Measurements from ENCODE around the gene USP11.

Gene USP11

DNA sequence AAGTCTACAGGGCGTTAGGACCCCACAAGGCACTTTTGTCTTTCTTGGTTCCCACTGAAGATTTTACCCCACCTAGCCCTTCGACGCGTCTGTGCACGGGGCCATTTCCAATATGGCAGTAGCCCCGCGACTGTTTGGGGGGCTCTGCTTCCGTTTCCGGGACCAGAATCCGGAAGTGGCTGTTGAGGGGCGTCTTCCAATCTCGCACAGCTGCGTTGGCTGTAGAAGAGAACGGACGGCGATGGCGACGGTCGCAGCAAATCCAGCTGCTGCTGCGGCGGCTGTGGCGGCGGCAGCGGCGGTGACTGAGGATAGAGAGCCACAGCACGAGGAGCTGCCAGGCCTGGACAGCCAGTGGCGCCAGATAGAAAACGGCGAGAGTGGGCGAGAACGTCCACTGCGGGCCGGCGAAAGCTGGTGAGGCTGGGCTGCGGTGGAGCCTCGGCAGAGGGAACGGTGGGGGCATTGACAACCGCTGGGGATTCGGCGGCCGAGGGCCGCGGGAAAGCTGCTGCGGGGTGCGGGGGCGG lies at the start of gene USP11:
TSS of gene USP11 (plus strand) at position 207 of the 530 bp plus-strand sequence. CDS start at position 242, 35 bp downstream.
- peak in 1 of 3 experiments; percentile 10 for DNase-seq (ENCODE audit: low read depth in 3 of 3)

DNA sequence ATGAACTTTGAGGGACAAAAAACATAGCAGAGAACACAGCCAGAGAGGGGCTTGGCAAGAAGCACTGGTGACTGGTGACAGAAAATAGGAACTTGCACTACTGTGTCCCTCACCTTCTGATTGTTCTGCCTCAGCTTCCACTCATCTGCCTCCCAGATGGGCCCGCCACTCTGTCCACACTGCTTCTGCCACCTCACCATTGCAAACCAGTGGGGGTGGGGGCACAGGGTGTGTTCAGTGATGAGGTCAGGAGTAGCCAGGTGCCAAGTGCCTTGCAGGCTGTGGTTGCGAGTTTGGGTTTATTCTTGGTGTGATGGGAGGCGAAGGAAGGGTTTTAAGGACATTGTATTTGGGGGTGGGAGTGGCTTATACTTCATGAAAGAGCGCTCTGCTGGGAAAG lies 48.3 kb upstream of the USP11 start:
- DNase-seq (ENCODE audit: low read depth in 3 of 3): no peak

DNA sequence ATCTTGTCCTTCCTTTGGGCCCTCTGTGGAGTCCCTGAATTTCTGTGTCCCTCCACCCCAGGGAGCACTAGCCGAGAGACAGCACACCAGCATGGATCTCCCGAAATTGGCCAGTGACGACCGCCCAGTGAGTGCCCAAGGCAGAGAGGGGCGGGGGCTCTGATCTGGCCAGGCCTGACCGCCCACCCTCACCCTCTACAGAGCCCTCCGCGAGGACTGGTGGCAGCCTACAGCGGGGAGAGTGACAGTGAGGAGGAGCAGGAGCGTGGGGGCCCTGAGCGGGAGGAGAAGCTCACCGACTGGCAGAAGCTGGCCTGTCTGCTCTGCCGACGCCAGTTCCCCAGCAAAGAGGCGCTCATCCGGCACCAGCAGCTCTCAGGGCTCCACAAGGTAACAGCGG lies 47.6 kb upstream of the USP11 start:
- no peak for DNase-seq (ENCODE audit: low read depth in 3 of 3)

DNA sequence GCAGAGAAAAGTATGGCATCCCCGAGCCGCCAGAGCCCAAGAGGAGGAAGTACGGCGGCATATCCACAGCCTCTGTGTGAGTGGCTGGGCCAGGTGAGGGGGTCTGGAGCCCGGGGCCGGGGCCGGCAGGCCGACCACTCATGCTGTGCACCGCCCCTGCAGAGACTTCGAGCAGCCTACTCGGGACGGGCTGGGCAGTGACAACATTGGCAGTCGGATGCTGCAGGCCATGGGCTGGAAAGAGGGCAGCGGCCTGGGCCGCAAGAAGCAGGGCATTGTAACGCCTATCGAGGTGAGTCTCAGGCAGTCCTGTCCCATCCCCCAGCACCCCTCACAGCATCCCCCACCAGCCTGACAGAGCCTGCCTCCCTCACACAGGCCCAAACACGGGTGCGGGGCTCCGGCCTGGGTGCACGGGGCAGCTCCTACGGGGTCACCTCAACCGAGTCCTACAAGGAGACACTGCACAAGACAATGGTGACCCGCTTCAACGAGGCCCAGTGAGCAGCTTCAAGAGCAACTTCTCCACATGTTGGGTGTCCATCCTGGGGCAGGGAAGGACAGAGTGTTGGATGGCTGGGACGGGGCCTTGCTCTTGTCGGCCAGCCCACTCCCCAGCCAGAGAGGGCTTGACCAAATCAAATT lies 46.6 kb upstream of the USP11 start:
- no peak for DNase-seq (ENCODE audit: low read depth in 3 of 3)

DNA sequence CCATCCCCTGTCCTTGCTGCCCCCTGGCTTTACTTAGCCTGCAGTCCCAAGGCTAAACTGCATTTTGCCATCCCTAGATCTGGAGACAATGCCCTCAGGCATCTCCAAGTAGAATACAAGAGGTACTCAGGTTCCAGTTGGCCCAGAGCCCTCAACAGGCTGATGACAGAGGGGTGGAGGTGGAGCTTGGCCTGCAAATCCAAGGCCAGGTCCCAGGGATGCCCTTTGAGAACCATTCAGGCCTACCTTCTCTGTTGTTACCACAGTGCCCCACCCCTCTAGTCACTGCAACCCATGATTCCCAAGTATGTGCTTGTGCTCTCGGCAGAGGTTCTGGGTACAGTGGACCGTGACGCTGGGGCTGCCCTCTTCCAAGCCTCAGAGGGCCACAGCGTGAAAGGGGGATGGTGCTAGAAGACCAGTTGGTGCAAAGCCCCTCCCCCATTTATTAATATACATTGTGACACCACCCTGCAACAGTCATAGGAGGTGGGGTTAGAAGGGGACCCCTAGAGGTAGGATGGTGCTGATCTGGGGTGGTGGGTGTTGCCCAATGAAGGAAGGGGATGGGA lies 45.6 kb upstream of the USP11 start:
- no peak for DNase-seq (ENCODE audit: low read depth in 3 of 3)

DNA sequence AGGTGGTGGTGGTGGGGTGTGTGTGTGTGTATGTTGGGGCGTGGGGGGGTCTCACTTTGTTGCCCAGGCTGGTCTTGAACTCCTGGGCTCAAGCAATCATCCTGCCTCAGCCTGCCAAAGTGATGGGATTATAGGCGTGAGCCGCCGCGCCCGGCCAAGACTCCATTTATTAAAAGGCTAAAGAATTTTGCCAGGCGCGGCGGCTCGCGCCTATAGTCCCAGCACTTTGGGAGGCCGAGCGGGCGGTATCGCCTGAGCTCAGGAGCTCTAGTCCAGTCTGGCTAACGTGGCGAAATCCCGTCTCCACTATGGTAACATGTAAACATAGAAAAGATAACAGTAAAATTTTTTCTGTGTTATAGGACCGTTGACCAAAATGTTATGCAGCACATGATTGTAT lies 42.9 kb upstream of the USP11 start:
- DNase-seq (ENCODE audit: low read depth in 3 of 3): no peak

DNA sequence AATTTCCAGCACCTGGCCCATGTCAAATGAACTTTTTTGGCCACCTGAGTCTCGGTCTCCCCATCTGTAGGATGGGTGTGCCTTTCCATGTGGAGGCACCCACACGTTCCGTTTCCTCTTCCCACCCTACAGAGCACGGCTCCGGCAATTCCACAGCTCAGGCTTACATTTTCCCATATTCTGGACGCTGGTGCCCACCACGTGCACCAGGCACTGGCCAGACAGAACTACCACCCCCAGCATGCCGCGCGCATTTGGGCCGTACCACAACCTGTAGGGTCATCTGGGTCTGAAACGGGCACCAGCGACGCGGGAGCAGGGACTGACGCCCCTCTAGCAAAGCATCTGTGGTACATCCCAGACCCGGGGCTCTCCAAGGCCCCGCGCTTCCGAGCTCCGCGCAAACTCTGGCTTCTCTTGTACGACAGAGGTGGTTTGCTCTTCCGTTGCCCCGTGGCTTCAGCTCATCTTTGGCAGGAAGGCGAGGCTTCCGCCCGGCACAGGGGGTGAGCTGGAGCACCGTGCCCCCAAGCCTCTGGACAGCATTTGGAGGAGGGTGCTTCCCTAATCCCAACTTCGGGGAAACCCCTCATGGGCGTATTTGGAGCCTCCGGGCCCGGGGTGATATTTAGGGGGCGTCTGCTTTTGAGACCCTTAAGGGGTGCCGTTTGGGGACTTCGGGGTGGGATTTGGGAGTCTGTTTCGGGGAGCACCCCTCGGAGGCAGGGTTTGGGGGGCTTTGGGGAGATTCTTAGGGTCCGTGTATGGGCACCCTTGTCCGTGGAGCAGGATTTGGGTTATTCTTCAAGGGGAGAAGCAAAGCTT lies 42.2 kb upstream of the USP11 start:
- DNase-seq (ENCODE audit: low read depth in 3 of 3): peak; percentile 65 to 82 (median 67)

DNA sequence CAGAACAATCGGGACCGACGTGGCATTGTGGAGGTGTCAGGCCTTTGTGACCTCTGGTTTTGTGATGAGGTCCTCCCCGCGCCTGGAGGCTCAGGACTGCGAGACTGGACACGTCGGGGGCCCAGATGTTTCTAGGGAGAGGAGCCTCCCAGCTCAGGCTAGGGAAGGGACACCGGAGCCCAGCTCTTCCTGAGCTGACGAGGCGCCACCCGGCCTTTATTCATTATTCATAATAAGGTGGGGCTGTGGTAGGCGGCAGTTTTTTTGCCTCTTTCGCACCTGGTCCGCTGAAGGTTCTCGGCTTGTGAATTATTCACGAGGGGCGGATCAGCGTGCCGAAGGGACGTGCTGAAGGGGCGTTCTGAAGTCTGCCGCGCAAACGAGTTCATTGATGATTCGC lies 41.5 kb upstream of the USP11 start:
- peak; percentile 2 to 43 (median 21) for DNase-seq (ENCODE audit: low read depth in 3 of 3)

DNA sequence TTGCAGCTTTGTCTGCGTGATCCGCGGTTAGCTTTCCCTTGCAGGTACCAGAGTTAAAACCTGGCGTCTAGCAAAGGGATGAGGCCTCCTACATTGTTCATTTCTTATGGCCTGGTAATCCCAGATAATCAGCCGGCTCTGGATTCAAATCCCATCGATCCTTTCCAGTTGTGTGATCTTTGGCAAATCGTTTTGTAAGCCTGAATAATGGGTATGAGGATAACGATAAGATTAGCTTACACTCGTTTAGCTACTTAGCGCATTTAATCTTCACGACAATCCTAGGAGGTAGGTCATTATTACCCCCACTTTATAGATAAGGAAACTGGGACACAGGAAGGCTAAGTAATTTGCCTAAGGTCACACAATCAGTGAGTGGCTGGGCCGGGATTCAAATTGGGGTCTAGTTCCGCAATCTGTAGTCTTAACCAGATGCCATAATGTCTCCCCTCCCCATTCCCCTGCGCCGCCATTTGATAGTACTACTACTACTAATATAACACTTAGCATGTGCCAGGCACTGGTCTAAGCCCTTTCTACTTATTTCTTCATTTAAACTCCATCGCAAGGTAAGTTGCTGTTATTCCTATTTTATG lies 40.9 kb upstream of the USP11 start:
- DNase-seq (ENCODE audit: low read depth in 3 of 3): no peak

DNA sequence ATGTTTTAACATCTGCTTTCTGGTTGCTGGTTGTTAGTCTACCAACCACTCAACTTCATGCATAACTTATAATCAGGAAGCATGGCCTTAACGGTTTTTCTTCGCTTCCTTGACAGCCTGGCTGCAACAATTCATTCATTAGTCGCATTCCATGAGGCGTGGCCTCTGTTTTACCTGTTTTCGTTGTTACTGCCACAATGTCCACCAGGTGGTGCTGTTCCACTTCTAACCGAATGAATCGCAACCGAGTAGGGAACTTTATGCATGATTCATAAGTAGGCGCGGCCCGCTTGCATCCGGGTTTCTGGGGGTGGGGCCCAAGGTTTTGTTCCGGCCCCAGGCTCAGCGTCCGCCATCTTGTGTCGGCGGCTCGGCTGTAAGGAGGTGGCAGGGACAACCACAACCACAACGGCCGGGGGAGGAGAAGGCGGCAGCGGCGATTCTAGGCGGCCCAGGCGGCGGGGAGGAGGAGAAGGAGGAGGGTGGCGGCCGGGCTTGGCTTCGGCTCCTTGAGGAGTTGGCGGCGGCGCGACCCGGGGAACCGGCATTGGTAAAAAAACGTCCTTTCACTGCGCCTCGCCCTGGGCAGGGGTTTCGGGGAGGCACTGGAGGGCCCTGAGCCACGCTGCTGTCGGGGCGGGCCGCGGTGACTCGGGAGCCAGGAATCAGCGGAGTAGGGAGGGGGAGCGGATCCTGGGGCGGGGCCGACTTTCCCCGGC lies 39.2 kb upstream of the USP11 start, which contains the start of gene UBA1:
TSS of gene UBA1 (plus strand) at position 355 of the 719 bp plus-strand sequence. CDS start 4,974 bp downstream, outside the sequence.
- peak; percentile 82 to 88 (median 87) for DNase-seq (ENCODE audit: low read depth in 3 of 3)

DNA sequence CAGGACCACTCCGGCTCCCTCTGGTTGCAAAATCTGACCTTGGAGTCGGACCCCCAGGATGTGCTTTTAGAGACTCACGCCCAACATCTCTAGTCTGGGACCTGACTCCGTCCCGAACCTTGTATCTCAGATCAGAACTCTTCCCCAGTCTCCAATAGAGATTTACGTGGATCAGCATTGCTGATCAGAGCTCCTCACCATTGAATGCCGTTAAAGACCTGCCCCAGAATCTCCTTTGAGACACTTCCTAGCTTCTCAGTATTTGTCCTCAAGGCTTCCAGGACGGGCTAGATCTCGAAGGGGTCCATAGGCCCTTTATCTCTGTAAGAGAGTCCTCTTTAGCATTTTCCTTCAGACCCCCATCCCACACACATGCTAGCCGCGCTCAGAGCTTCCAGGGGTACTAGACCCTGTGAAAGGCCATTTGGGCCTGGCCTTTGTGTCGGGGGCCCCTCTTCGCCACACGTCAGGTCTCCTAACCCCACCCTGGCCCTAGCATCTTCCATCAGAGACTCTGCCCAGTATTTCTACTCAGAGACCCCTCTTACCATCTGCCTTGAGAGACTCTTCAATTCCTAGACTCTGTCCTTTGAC lies 38.5 kb upstream of the USP11 start:
- DNase-seq (ENCODE audit: low read depth in 3 of 3): no peak

DNA sequence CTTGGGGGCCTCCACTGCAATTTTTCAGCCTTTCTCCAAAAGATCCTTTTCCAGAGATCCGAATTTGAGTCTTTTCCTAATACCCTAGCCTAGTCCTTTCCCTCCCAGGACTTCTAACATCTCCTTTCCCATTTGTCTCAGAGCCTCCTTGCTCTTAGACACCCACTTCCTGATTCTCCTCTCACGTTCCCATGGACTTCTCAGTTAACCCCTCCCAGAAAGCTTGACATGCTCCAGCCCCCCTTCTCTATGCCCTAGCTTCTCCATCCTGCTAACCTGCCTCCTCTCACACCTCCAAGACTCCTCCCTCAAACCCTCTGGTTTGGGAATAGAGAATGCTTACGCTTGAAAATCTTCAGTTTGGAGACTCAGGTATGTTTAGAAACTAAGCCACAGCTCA lies 36.7 kb upstream of the USP11 start:
- no peak for DNase-seq (ENCODE audit: low read depth in 3 of 3)

DNA sequence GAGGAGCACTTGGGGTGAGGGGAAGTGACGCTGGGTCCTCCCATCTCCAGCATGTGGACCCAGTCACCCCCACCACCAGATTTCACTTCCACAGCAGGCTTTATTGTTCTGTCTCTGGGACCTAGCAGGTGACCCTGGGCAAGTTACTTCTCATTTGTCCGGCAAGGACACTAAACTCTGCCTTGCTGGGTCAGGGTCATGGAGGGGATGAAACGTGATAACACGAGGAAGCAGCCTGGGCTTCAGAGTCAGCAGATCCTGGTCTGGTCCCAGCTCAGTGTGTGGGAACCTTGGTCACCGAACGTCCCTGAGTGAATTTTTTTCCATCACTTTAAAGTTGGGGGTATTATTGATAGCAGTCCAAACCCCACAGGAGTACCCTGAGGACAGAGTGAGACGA lies 35.3 kb upstream of the USP11 start:
- no peak for DNase-seq (ENCODE audit: low read depth in 3 of 3)

DNA sequence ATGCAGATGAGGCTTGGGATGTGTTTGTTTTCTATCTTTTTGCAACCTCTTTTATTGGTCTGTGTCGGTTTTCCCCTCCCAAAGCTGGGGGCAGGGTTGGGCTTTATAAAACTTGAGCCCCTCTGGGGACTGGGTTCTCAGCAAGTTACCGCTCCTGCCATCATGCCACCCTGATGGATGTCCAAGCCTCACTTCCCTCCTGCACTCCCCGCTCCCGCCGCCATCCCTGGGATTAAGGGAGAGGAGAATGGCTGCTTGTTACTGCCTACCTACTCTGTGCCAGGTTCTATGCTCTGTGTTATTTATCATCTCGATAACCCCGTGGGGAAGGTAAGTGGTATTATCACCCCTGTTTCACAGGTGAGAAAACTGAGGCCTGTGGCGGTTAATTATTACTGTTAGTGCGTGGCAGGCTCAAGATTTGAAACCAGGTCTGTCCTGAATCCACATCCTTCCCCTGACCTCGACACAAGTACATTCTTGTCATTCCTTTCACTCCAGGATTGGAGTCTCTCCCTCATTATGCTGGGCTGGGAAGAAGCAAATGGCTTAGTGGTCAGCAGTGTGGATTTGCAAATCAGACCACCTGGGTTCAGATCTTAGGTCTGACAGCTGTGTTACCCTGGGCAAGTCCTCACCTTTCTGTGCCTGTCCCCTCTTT lies 34.7 kb upstream of the USP11 start:
- DNase-seq (ENCODE audit: low read depth in 3 of 3): no peak

DNA sequence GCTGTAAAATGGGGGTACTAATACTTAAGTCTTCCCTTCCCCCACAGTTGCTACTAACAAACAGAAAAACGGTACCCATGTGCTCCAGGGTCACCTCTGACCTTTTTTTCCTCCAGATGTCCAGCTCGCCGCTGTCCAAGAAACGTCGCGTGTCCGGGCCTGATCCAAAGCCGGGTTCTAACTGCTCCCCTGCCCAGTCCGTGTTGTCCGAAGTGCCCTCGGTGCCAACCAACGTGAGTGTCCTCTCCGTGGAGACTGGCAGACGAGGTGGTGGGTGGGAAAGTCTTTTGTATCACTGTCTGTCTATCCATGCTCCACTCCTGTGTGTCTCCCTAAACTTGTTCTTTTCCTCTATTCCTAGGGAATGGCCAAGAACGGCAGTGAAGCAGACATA lies 34.1 kb upstream of the USP11 start:
- DNase-seq (ENCODE audit: low read depth in 3 of 3): no peak

DNA sequence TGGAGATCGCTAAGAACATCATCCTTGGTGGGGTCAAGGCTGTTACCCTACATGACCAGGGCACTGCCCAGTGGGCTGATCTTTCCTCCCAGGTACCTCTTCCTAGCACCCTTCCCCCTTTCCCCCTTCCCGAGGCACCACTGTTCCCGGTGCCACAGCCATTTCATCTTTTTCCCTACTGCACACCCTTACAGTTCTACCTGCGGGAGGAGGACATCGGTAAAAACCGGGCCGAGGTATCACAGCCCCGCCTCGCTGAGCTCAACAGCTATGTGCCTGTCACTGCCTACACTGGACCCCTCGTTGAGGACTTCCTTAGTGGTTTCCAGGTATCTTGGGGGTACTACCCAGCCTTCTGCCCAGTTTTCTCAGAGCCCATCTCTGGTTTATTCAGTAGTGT lies 33.5 kb upstream of the USP11 start:
- no peak for DNase-seq (ENCODE audit: low read depth in 3 of 3)

DNA sequence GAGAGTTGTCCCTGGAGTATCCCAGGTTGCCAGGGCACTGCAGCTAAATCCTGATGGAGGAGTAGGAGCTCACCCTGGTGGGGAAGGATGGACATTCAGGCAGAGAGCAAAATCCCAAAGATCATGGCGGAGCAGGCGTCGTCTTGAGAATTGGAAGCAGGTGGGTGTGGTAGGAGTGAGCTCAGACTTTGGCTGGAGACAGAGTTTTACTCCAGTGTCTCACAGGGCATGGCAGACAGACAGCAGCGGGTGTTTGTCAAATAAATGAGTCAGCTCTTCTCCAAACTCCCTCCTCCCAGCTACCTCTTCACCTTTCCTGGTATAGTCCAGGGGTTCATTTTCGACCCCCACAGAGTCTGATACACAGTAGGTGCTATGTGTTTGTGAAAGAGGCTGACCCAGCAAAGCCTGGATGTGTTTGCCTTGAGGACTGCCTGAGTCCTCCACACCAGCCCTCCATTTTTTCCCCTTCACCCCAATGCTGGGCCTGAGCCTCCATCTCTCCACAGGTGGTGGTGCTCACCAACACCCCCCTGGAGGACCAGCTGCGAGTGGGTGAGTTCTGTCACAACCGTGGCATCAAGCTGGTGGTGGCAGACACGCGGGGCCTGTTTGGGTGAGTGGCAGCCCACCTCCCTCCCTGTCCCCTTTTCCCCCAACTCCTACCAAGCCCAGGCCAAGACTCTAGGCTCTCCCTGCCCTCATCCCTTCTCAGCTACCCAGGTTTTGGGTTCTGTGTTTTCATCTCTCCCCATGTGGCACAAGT lies 32.2 kb upstream of the USP11 start:
- DNase-seq (ENCODE audit: low read depth in 3 of 3): no peak

DNA sequence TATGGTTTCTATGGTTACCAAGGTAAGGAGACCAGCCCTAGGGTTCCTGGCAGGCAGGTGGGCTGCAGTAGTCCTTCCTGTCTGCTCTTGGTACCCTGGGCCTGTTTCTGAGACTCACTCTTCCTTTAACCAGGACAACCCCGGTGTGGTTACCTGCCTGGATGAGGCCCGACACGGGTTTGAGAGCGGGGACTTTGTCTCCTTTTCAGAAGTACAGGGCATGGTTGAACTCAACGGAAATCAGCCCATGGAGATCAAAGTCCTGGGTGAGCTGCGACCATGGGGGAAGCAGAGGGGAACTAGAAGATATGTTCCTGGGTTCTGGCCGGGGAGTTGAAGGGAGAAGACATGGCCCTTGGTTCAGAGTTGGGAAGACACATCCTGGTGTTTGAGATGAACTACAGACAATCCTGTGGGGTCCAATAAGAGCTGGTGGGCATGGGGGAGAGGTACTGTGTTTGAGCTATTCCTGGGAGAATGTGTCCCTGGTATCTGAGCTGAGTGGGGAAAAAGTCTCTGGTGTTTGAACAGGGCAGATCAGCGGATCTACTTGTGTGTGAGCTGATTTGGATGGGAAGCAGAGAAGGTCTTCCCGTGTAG lies 31.4 kb upstream of the USP11 start:
- no peak for DNase-seq (ENCODE audit: low read depth in 3 of 3)

DNA sequence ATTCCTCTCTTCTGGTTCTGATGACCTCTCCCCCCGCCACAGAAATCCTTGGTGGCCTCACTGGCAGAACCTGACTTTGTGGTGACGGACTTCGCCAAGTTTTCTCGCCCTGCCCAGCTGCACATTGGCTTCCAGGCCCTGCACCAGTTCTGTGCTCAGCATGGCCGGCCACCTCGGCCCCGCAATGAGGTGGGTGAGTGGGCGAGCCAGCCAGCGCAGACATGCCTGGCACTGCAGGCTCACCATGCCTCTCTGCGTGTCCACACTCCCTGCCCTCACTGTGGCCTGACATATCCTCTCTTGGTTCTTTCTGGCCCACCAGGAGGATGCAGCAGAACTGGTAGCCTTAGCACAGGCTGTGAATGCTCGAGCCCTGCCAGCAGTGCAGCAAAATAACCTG lies 30.5 kb upstream of the USP11 start:
- no peak for DNase-seq (ENCODE audit: low read depth in 3 of 3)

Measured in stimulated activated CD4-positive, alpha-beta T cell treated with anti-CD3 and anti-CD28 coated beads, TNF-alpha, amount 100 ng/mL, for 24 hours (primary cell).